OCI-LY7 (cell line): ENCODE data around the gene IRF2.

Experiments used
- EZH2phosphoT487 ChIP-seq: fragments of 200-600 bp; sonication (generic); IDR thresholded peaks from 2 replicates; pipeline ENCODE4 v1.6.1; 2018; ENCODE audit warnings: low read depth, borderline replicate concordance, mild to moderate bottlenecking, mixed run types, antibody characterized with exemption, low read length, moderate library complexity, mixed read lengths
- TF ChIP-seq, protein P1 (sequence below): fragments of 200-600 bp; sonication (generic); conservative IDR thresholded peaks from 2 replicates; pipeline ENCODE4 v1.5.1; 2014; ENCODE audit warnings: mild to moderate bottlenecking, antibody characterized with exemption, low read length, moderate library complexity, mixed read lengths

DNA sequence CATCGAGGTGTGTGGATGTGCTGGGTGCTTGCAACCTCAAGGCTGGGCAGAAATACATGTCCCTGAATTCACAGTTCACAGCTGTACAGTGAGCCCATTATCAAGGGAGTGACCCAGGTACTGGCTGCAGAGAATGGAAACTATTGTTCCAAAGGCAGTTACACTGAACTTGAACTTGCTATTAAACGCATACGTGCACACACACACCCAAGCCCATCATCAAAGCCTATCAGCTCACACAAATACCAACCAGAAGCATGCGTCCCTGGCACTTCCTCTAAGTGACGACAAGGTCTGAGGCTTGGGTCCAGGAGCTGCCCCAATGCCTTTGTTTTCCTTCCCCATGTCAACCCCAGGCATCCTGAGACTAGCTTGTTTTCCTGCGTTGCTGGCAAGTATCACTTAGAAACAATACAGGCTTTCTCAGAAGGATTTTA is 88.6 kb downstream of the IRF2 start:
- TF ChIP-seq, protein P1, sequence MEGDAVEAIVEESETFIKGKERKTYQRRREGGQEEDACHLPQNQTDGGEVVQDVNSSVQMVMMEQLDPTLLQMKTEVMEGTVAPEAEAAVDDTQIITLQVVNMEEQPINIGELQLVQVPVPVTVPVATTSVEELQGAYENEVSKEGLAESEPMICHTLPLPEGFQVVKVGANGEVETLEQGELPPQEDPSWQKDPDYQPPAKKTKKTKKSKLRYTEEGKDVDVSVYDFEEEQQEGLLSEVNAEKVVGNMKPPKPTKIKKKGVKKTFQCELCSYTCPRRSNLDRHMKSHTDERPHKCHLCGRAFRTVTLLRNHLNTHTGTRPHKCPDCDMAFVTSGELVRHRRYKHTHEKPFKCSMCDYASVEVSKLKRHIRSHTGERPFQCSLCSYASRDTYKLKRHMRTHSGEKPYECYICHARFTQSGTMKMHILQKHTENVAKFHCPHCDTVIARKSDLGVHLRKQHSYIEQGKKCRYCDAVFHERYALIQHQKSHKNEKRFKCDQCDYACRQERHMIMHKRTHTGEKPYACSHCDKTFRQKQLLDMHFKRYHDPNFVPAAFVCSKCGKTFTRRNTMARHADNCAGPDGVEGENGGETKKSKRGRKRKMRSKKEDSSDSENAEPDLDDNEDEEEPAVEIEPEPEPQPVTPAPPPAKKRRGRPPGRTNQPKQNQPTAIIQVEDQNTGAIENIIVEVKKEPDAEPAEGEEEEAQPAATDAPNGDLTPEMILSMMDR = no peak
- no peak for TF ChIP-seq EZH2phosphoT487
